22Rv1 (cell line): Measurements from ENCODE around the gene SLC26A3.
A peak's percentile ranks its signal among the peaks of the same experiment; 100 is the strongest.

Experiments
- H3K27ac ChIP-seq: fragments of 450-650 bp; 2 replicates; pipeline ENCODE4 v1.5.1; 2017
- CTCF ChIP-seq: fragments of 450-650 bp; IDR thresholded peaks from 2 replicates; pipeline ENCODE4 v1.5.1; 2017; ENCODE audit warnings: mild to moderate bottlenecking
- ZFX ChIP-seq: fragments of 450-650 bp; IDR thresholded peaks from 2 replicates; pipeline ENCODE4 v1.6.1; 2017; ENCODE audit warnings: antibody characterized with exemption, borderline replicate concordance

SLC26A3 gene

GRCh38 chr7:107782374-107782773 lies 20.6 kb downstream of the SLC26A3 start:
- TF ChIP-seq CTCF, result no peak
- no peak for TF ChIP-seq ZFX
- peak overlapping the region; percentile 30 for H3K27ac ChIP-seq

GRCh38 chr7:107779647-107780099 lies 23.4 kb downstream of the SLC26A3 start:
- TF ChIP-seq ZFX, result no peak
- H3K27ac ChIP-seq, result no peak overlapping the region

GRCh38 chr7:107778283-107778682 lies 24.7 kb downstream of the SLC26A3 start:
- H3K27ac ChIP-seq, result no peak overlapping the region
- no peak for TF ChIP-seq CTCF
- TF ChIP-seq ZFX, result no peak

- H3K27ac ChIP-seq, result no peak overlapping the region
- TF ChIP-seq CTCF, result no peak
- TF ChIP-seq ZFX, result no peak
Measured at GRCh38 chr7:107777702-107778101, 25.3 kb downstream of the SLC26A3 start.

GRCh38 chr7:107773027-107773426 lies 30.0 kb downstream of the SLC26A3 start:
- no peak for TF ChIP-seq ZFX
- TF ChIP-seq CTCF, result no peak
- H3K27ac ChIP-seq, result no peak overlapping the region

GRCh38 chr7:107768263-107768662 lies 34.8 kb downstream of the SLC26A3 start:
- H3K27ac ChIP-seq, result no peak overlapping the region
- TF ChIP-seq ZFX, result no peak
- no peak for TF ChIP-seq CTCF

- no peak overlapping the region for H3K27ac ChIP-seq
Measured at GRCh38 chr7:107767391-107767790, 35.6 kb downstream of the SLC26A3 start.

More at GRCh38 chr7:107767391-107767790, 35.6 kb downstream of the SLC26A3 start:
- TF ChIP-seq CTCF, result no peak
- no peak for TF ChIP-seq ZFX
